Measurements from ENCODE around the gene MAP3K8.

GRCh38 chr10:30422151-30422695, 11.8 kb upstream of the MAP3K8 start:
- no peak for TF ChIP-seq POLR2A (IDR thresholded peaks at IDR 0.05; ENCODE audit: low read depth, low read length)
- no peak for TF ChIP-seq POLR2AphosphoS5 (IDR thresholded peaks at IDR 0.05; ENCODE audit: low read depth, low read length)
- TF ChIP-seq PAX5 (IDR thresholded peaks at IDR 0.05; ENCODE audit: insufficient read depth, low read length, severe bottlenecking), result no peak
- TF ChIP-seq SPI1 (IDR thresholded peaks at IDR 0.05; ENCODE audit: low read depth, low read length), result no peak

Data from GM12891 (cell line).